Body of pancreas (tissue), 4 donors: ENCODE results near the gene SLC26A11.

Experiments
- POLR2A ChIP-seq, 3 donors: fragments of 450-650 bp; IDR thresholded peaks; one replicate each; pipeline ENCODE4 v1.6.1; 2016; ENCODE audit warnings: antibody characterized with exemption in 3 of 3, mild to moderate bottlenecking in 2 of 3
- TF ChIP-seq, protein P1 (sequence below), 7 experiments: fragments of 450-650 bp in 4 of 7; fragments of 200-600 bp in 3 of 7; sonication (generic) in 3 of 7; IDR thresholded peaks; one replicate each; pipeline ENCODE4 v1.5.1; 2016 to 2019; ENCODE audit warnings: antibody characterized with exemption in 7 of 7

DNA sequence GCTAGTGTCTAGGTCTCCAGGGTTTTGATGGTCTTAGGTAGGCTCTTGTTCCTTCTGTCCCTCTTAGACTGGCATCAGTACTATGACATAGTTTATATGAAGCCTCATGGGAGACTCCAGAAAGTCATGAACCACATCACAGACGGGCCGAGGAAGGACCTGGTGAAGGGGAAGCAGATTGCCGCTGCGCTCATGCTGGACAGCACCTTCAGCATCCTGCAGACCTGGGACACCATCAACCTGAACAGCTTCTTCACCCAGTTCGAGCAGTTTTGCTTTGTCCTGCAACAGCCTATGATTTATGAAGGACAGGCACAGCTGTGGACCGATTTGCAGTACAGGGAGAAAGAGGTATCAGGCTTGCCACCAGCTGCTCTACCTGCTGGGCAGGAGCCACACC is 74.4 kb downstream of the SLC26A11 start:
- TF ChIP-seq, protein P1, sequence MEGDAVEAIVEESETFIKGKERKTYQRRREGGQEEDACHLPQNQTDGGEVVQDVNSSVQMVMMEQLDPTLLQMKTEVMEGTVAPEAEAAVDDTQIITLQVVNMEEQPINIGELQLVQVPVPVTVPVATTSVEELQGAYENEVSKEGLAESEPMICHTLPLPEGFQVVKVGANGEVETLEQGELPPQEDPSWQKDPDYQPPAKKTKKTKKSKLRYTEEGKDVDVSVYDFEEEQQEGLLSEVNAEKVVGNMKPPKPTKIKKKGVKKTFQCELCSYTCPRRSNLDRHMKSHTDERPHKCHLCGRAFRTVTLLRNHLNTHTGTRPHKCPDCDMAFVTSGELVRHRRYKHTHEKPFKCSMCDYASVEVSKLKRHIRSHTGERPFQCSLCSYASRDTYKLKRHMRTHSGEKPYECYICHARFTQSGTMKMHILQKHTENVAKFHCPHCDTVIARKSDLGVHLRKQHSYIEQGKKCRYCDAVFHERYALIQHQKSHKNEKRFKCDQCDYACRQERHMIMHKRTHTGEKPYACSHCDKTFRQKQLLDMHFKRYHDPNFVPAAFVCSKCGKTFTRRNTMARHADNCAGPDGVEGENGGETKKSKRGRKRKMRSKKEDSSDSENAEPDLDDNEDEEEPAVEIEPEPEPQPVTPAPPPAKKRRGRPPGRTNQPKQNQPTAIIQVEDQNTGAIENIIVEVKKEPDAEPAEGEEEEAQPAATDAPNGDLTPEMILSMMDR (IDR thresholded peaks at IDR 0.05), result no peak
- TF ChIP-seq POLR2A (IDR thresholded peaks at IDR 0.05), result no peak
